ENCODE results near the gene XDH.

The XDH gene

GRCh38 chr2:31382452-31383120 is 32.0 kb downstream of the XDH start:
- no peak overlapping the region for H3K27ac ChIP-seq (ENCODE audit: low read length)
- no peaks in the 10 kb centered on the region for H3K4me1 ChIP-seq (ENCODE audit: control insufficient read depth in 1 of 2, insufficient read depth in 2 of 2, low read length in 2 of 2)
- no peaks in the 10 kb centered on the region for H3K9me3 ChIP-seq (ENCODE audit: control insufficient read depth in 1 of 2, low read length in 2 of 2)
- peaks cover 0 to 3% of the 10 kb centered on the region in 2 donors for H3K36me3 ChIP-seq (ENCODE audit: control insufficient read depth in 1 of 2, insufficient read depth in 2 of 2, low read length in 2 of 2)
- H3K4me3 ChIP-seq (ENCODE audit: low read depth in 1 of 2, low read length in 2 of 2): no peak overlapping the region
- H3K27me3 ChIP-seq (ENCODE audit: low read depth, low read length): no peaks in the 10 kb centered on the region

DNA sequence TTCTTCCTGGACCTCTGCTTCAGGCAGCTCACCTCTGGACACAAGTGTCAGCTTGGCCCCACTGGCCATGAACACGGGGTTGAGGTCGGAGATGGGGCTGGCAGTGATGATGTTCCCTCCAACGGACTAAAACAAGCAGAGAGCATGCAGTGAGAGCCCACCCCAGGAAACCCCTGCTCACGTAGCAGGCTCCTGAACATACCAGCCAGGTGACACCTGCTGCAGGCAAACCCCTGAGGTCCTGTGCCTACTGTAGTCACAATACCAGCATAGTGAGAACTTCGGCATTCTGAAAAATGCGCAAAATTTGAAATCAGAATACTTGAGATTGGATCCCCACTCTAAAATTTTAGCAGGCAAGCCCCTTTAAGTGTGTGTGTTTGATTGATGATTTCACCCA is 32.9 kb downstream of the XDH start:
- Histone ChIP-seq H3K27ac (ENCODE audit: low read length) (no peak overlapping the region), H3K27me3 (ENCODE audit: low read depth, low read length) (no peaks in the 10 kb centered on the region), H3K9me3 (ENCODE audit: control insufficient read depth in 1 of 2, low read length in 2 of 2) (no peaks in the 10 kb centered on the region), H3K36me3 (ENCODE audit: control insufficient read depth in 1 of 2, insufficient read depth in 2 of 2, low read length in 2 of 2) (peaks cover 0 to 3% of the 10 kb centered on the region in 2 donors), H3K4me1 (ENCODE audit: control insufficient read depth in 1 of 2, insufficient read depth in 2 of 2, low read length in 2 of 2) (no peaks in the 10 kb centered on the region), H3K4me3 (ENCODE audit: low read depth in 1 of 2, low read length in 2 of 2) (no peak overlapping the region)

DNA sequence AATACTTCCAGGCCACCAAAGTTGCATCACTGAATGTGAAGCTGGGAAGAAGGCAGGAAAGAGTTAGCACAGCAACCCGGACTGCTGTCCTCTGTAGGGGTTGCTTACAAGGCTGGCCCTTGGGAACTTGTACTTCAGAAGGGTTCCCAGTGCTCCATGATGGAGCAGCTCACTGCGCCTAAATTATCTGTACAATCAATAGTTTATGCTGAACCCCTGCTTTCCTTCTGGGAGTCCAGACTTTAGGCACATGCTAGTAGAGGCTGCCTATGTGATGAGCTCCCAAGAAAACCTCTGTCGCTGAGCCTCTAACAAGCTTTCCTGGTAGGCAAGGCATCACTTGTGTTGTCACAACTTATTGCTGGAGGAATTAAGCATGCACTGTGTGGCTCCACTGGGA is 34.3 kb downstream of the XDH start:
- Histone ChIP-seq H3K36me3 (ENCODE audit: control insufficient read depth in 1 of 2, insufficient read depth in 2 of 2, low read length in 2 of 2) (peaks cover 3% of the 10 kb centered on the region in 2 donors), H3K9me3 (ENCODE audit: control insufficient read depth in 1 of 2, low read length in 2 of 2) (no peaks in the 10 kb centered on the region), H3K4me3 (ENCODE audit: low read depth in 1 of 2, low read length in 2 of 2) (no peak overlapping the region), H3K4me1 (ENCODE audit: control insufficient read depth in 1 of 2, insufficient read depth in 2 of 2, low read length in 2 of 2) (no peaks in the 10 kb centered on the region), H3K27ac (ENCODE audit: low read length) (no peak overlapping the region), H3K27me3 (ENCODE audit: low read depth, low read length) (no peaks in the 10 kb centered on the region)

DNA sequence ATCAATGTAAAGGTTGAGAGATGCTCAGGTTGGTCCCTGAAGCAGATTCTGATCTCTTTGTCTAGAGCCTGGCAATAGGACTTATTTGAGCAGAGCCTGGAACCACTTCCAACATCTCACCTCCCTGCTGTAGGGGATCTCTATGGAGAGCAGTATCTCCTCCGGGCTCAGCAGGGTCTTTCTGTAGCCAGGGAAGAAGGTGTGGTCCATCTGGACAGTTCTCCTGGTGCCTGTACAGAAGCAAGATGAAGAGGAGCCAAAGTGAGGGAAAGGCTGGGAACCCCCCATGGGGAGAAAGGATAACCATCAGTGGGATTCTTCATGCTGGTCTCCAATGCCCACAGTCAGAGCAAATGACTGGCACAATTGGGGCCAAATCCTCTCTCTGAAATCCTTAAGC is 34.8 kb downstream of the XDH start:
- Histone ChIP-seq H3K9me3 (ENCODE audit: control insufficient read depth in 1 of 2, low read length in 2 of 2) (no peaks in the 10 kb centered on the region), H3K4me3 (ENCODE audit: low read depth in 1 of 2, low read length in 2 of 2) (no peak overlapping the region), H3K27me3 (ENCODE audit: low read depth, low read length) (no peaks in the 10 kb centered on the region), H3K36me3 (ENCODE audit: control insufficient read depth in 1 of 2, insufficient read depth in 2 of 2, low read length in 2 of 2) (peaks cover 3% of the 10 kb centered on the region in 2 donors), H3K4me1 (ENCODE audit: control insufficient read depth in 1 of 2, insufficient read depth in 2 of 2, low read length in 2 of 2) (no peaks in the 10 kb centered on the region), H3K27ac (ENCODE audit: low read length) (no peak overlapping the region)

GRCh38 chr2:31378791-31379501 is 35.6 kb downstream of the XDH start:
- Histone ChIP-seq H3K27me3 (ENCODE audit: low read depth, low read length) (no peaks in the 10 kb centered on the region), H3K27ac (ENCODE audit: low read length) (no peak overlapping the region), H3K36me3 (ENCODE audit: control insufficient read depth in 1 of 2, insufficient read depth in 2 of 2, low read length in 2 of 2) (peaks cover 0 to 3% of the 10 kb centered on the region in 2 donors), H3K4me1 (ENCODE audit: control insufficient read depth in 1 of 2, insufficient read depth in 2 of 2, low read length in 2 of 2) (no peaks in the 10 kb centered on the region), H3K9me3 (ENCODE audit: control insufficient read depth in 1 of 2, low read length in 2 of 2) (no peaks in the 10 kb centered on the region), H3K4me3 (ENCODE audit: low read depth in 1 of 2, low read length in 2 of 2) (no peak overlapping the region)

GRCh38 chr2:31378389-31378788 is 36.2 kb downstream of the XDH start:
- no peaks in the 10 kb centered on the region for H3K4me1 ChIP-seq (ENCODE audit: control insufficient read depth in 1 of 2, insufficient read depth in 2 of 2, low read length in 2 of 2)
- H3K36me3 ChIP-seq (ENCODE audit: control insufficient read depth in 1 of 2, insufficient read depth in 2 of 2, low read length in 2 of 2): peaks cover 0 to 3% of the 10 kb centered on the region in 2 donors
- H3K4me3 ChIP-seq (ENCODE audit: low read depth in 1 of 2, low read length in 2 of 2): no peak overlapping the region
- H3K27ac ChIP-seq (ENCODE audit: low read length): no peak overlapping the region
- no peaks in the 10 kb centered on the region for H3K9me3 ChIP-seq (ENCODE audit: control insufficient read depth in 1 of 2, low read length in 2 of 2)
- no peaks in the 10 kb centered on the region for H3K27me3 ChIP-seq (ENCODE audit: low read depth, low read length)

- H3K4me1 ChIP-seq (ENCODE audit: control insufficient read depth in 1 of 2, insufficient read depth in 2 of 2, low read length in 2 of 2): no peaks in the 10 kb centered on the region
- H3K4me3 ChIP-seq (ENCODE audit: low read depth in 1 of 2, low read length in 2 of 2): no peak overlapping the region
- H3K27me3 ChIP-seq (ENCODE audit: low read depth, low read length): no peaks in the 10 kb centered on the region
- no peaks in the 10 kb centered on the region for H3K9me3 ChIP-seq (ENCODE audit: control insufficient read depth in 1 of 2, low read length in 2 of 2)
- H3K36me3 ChIP-seq (ENCODE audit: control insufficient read depth in 1 of 2, insufficient read depth in 2 of 2, low read length in 2 of 2): peaks cover 0 to 3% of the 10 kb centered on the region in 2 donors
- no peak overlapping the region for H3K27ac ChIP-seq (ENCODE audit: low read length)
Measured at GRCh38 chr2:31373127-31373526, 41.4 kb downstream of the XDH start.

DNA sequence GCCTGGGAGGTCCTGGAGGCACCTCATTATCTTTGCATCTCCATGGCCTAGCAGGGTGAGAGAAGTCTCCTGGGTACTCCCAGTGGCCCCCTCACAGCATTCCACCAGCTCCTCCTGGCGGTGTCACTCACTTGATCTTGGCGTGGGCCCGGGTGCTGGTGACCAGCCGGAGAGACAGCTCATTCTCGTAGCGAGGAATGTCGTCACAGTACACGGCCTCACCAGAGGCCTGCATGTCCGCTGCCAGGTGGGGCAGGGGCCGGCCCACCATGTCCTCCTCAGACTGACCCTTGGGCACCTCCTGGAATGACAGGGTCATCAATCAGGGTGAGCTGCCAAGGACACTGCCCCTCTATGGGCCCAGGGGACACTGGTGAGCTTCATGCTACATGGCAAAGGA is 42.4 kb downstream of the XDH start:
- Histone ChIP-seq H3K27me3 (ENCODE audit: low read depth, low read length) (no peaks in the 10 kb centered on the region), H3K4me1 (ENCODE audit: control insufficient read depth in 1 of 2, insufficient read depth in 2 of 2, low read length in 2 of 2) (no peaks in the 10 kb centered on the region)

DNA sequence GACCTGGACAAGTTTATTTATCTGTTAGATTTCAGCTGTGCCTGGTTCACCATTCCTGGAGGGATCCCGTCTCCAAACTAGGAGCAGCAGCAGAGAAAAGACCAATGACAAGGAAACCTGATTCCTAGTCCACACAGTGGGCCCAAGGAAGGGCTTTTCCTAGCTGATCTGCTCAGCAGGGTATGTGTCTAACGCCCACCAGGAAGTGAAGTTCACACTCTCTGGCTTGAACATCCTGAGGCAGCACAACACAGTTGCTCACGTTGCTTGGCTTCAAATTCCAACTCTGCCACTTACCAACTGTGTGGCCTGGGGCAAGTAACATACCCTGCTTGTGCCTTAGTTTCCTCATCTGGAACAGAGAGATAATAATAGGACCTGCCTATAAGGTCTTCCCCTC is 42.9 kb downstream of the XDH start:
- no peaks in the 10 kb centered on the region for H3K9me3 ChIP-seq (ENCODE audit: control insufficient read depth in 1 of 2, low read length in 2 of 2)
- no peaks in the 10 kb centered on the region for H3K27me3 ChIP-seq (ENCODE audit: low read depth, low read length)
- H3K27ac ChIP-seq (ENCODE audit: low read length): no peak overlapping the region
- H3K4me1 ChIP-seq (ENCODE audit: control insufficient read depth in 1 of 2, insufficient read depth in 2 of 2, low read length in 2 of 2): no peaks in the 10 kb centered on the region
- peaks cover 0 to 3% of the 10 kb centered on the region in 2 donors for H3K36me3 ChIP-seq (ENCODE audit: control insufficient read depth in 1 of 2, insufficient read depth in 2 of 2, low read length in 2 of 2)
- H3K4me3 ChIP-seq (ENCODE audit: low read depth in 1 of 2, low read length in 2 of 2): no peak overlapping the region

More for the DNA sequence above, 42.4 kb downstream of the XDH start:
- no peaks in the 10 kb centered on the region for H3K9me3 ChIP-seq (ENCODE audit: control insufficient read depth in 1 of 2, low read length in 2 of 2)
- no peak overlapping the region for H3K4me3 ChIP-seq (ENCODE audit: low read depth in 1 of 2, low read length in 2 of 2)
- no peak overlapping the region for H3K27ac ChIP-seq (ENCODE audit: low read length)
- peaks cover 0 to 3% of the 10 kb centered on the region in 2 donors for H3K36me3 ChIP-seq (ENCODE audit: control insufficient read depth in 1 of 2, insufficient read depth in 2 of 2, low read length in 2 of 2)

DNA sequence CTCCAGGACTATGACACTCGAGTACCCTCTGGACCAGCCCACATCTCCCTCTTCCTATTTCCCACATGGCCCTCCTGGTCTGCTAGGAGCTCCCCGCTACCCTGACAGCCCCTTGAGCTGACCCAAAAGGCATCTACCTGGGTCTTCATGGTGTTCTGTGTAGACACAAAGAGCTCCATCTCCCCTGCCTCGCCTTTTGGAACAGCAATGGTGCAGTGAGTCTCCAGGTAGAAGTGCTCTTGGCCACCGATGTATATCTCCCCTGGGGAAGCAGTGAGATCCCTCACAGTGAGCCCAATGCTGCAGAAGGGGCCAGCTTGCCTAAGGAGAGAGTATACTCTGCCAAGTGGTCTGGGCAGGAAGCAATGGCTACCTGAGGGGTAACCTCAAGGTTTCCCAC is 47.8 kb downstream of the XDH start:
- no peak overlapping the region for H3K27ac ChIP-seq (ENCODE audit: low read length)
- no peaks in the 10 kb centered on the region for H3K9me3 ChIP-seq (ENCODE audit: control insufficient read depth in 1 of 2, low read length in 2 of 2)
- H3K4me1 ChIP-seq (ENCODE audit: control insufficient read depth in 1 of 2, insufficient read depth in 2 of 2, low read length in 2 of 2): no peaks in the 10 kb centered on the region
- no peaks in the 10 kb centered on the region for H3K36me3 ChIP-seq (ENCODE audit: control insufficient read depth in 1 of 2, insufficient read depth in 2 of 2, low read length in 2 of 2)
- no peaks in the 10 kb centered on the region for H3K27me3 ChIP-seq (ENCODE audit: low read depth, low read length)
- H3K4me3 ChIP-seq (ENCODE audit: low read depth in 1 of 2, low read length in 2 of 2): no peak overlapping the region

- Histone ChIP-seq H3K9me3 (ENCODE audit: control insufficient read depth in 1 of 2, low read length in 2 of 2) (no peaks in the 10 kb centered on the region), H3K4me1 (ENCODE audit: control insufficient read depth in 1 of 2, insufficient read depth in 2 of 2, low read length in 2 of 2) (no peaks in the 10 kb centered on the region), H3K36me3 (ENCODE audit: control insufficient read depth in 1 of 2, insufficient read depth in 2 of 2, low read length in 2 of 2) (no peaks in the 10 kb centered on the region), H3K4me3 (ENCODE audit: low read depth in 1 of 2, low read length in 2 of 2) (no peak overlapping the region), H3K27ac (ENCODE audit: low read length) (no peak overlapping the region), H3K27me3 (ENCODE audit: low read depth, low read length) (no peaks in the 10 kb centered on the region)
Measured at GRCh38 chr2:31365834-31366505, 48.6 kb downstream of the XDH start.

Data from muscle layer of duodenum (tissue), 2 donors.